ENCODE measurements around the gene TFPI.
A peak's percentile ranks its signal among the peaks of the same experiment; 100 is the strongest.

The TFPI gene

DNA sequence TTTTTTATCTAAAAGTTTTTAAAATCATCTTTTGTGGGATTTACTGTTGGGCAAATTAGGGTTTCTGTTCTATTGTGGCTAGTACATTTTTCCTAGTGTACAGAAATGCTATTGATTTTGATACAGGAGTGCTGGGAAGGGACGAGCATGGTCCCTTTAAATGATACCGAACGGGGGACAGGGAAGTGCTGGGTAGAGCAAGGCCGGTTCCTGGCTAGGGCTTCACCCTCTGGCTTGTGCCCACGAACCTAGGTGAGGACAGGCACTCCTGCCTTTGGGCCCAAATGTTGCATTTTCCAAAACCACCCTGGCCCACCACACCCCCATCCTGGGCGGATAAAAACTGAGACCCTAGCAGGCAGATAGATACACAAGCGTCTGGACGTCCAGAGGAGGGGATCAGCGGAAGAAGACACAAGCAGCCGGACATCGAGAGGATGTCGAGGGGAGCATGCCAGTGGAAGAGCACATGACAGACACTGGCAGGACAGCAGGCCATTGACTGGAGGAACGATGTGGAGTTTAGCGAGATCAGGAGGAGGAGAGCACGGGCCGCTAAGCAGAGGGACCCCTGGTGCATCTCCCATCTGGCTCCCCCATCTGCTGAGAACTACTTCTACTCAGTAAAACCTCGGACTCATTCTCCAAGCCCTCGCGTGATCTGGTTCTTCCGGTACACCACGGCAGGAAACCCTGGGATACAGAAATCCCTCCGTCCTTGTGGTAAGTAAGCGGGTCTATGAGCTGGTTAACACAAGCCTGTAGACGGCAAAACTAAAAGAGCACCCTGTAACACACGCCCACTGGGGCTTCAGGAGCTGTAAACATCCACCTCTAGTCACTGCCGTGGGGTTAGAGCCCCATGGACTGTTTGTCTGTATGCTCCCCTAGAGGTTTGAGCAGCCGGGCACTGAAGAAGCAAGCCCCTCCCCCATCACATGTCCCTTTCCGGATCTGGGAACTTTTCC, 92.7 kb downstream of the TFPI start:
- DNase-seq (ENCODE audit: low spot score), result no peak

DNA sequence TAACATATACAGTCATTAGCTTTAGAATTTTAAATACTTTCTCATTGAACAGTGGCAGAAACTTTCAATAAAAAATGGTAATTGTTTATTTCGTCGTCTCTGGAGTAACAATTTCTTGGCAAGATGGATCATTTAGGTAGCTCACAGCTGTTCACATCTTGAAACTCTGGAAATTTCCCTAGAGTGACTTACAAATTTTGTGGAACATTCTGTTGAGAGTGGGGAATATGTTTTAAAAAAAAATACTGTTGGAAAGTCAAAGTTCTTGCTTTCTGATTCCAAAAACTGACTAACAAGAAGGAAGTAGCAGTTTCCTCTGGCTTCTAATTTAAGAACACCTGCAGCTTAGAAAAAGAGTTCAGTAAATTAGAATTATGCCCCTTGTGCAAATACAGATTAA, 95.0 kb downstream of the TFPI start:
- DNase-seq (ENCODE audit: low spot score), result no peak

DNA sequence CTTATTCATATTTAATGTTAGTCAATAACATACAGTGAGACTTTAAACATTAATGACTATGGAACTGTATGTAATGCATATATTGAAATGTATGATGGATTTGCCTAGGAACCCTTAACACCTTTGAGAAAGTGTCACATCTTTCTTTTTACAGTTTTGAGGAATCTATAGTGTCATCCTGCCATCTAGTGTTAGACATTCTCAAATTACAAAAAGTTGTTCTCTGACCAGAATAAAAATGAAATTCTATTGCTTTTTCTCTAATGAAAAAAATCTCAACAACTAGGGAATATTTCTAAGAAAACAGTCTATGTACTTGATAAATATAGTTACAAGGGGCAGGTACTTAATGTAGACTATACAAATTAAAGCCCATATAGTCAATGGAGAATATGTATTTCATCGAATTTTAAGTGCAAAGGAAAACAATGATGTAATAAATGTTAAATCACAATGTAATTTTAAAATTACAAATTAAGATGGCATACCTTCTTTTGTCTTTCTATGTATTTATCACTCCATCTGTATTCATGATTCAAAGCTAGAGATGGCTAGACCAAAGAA, 101.1 kb downstream of the TFPI start:
- peak; percentile 35 for DNase-seq (ENCODE audit: low spot score)

DNA sequence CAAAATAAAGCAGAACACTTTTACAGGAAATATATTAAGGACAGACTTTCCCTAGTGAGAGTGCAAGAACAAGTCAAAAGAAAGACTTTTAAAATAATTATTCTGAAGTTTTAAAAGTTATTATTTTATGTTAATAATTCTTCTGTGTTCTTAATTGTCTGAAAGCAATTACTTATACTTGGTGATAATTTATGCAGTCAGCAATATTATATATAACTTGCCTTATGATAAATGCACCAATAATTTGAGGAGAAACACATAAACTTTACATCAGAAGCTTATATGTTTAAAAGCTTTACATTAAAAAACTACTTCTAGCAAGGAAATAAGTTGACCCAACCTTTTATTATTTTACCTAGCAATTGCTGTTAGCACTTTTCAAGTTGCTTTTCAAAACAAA, 102.7 kb downstream of the TFPI start:
- DNase-seq (ENCODE audit: low spot score), result no peak

DNA sequence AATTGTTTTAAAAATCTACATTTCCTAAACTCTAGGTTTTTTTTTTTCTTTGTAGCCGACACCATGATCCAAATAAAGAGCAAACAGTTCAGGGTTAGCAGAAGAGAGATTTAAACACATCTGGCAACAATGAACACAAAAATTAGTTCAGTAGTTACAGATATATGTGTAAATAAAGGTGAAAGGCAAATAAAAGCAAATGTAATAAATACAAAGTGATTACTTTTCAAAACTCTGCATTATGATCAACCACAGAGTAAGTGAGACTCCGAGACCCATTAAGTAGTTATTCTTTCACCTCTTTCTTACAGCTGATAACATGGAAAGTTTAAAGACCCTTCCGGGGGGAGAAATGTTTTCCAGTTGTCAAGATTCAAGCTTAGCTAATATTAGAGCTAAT, 106.9 kb downstream of the TFPI start:
- DNase-seq (ENCODE audit: low spot score), result no peak

GRCh38 chr2:187446711-187447110, 107.5 kb downstream of the TFPI start:
- no peak for DNase-seq (ENCODE audit: low spot score)

DNA sequence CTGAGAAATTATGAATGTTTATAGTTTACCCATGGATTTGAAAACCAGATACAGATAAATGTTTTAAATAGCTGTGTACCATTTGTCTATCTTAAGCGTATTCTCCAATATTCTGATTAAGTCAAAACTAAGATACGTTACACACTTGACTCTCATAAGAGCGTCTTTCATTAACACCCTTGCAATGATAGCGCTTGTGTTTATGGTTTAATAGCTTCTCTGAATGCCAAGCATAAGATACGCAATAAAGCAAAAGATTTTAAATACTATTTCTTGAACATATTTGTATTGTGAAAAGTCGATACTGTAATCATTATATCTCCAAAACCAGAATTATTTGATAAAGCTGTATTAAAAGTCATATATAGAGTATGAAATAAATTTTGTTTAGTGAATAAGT, 109.2 kb downstream of the TFPI start:
- no peak for DNase-seq (ENCODE audit: low spot score)

- no peak for DNase-seq (ENCODE audit: low spot score)
These were observed 111.5 kb downstream of the TFPI start for GRCh38 chr2:187442778-187443177.

- DNase-seq (ENCODE audit: low spot score), result no peak
These were observed 111.9 kb downstream of the TFPI start for GRCh38 chr2:187442378-187442777.

- DNase-seq (ENCODE audit: low spot score), result no peak
These were observed 114.0 kb downstream of the TFPI start for GRCh38 chr2:187440101-187440675.

- DNase-seq (ENCODE audit: low spot score), result no peak
These were observed 115.8 kb downstream of the TFPI start for GRCh38 chr2:187438455-187438854.

- no peak for DNase-seq (ENCODE audit: low spot score)
These were observed 118.5 kb downstream of the TFPI start for GRCh38 chr2:187435756-187436155.

DNA sequence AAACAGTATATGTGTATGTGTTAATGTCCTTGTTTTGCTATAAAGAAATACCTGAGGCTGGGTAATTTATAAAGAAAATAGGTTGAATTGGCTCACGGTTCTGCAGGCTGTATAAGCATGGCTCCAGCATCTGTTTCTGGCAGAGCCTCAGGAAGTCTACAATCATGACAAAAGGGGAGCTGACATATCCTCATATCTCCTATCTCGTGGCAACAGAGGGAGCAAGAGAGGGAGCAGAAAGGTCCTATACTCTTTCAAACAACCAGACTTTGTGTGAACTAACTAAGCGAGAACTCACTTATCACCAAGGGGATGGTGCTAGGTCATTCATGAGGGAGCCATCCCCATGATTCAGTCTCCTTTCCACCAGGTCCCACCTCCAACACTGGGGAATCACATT, 119.2 kb downstream of the TFPI start:
- DNase-seq (ENCODE audit: low spot score), result no peak

- DNase-seq (ENCODE audit: low spot score), result peak; percentile 7
These were observed 119.9 kb downstream of the TFPI start for GRCh38 chr2:187434342-187434785.

DNA sequence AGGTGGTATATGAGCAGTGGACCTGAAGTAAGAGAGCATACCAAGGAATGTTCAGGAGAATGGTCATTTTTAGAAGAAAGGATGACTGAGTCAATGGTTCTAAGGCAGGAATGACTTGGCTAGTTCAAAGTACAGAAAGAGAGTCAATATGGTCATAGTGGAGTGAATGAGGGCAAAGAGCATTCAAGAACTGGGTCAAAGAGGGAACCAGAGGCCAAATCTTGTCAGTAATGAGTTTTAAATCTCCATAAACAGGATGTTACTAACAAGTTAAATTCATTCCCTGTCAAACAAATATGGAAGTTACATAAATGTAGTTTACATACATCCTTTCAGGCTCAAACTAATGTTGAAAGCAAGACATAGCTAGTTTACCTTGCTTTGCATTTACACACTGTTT, 122.3 kb downstream of the TFPI start:
- no peak for DNase-seq (ENCODE audit: low spot score)

GRCh38 chr2:187429989-187430388, 124.2 kb downstream of the TFPI start:
- DNase-seq (ENCODE audit: low spot score), result peak; percentile 53

DNA sequence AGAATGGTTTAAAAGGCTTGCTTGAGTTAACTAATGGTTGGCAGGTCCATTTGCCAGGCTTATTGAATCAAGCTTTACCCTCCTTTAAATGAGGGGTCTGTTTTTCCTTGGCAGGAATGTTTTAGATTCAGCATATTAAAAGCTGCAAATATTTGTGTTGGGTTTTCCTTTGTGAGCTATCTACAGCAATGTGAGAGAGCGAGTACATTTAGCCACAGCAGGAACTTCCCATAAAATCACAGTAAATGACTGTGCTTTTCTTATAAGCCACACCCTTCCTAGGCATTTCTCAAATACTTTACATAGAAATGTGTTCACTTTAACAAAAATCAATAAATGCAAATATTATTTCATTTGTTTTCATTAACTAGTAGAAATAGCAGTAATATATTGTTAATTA, 130.1 kb downstream of the TFPI start:
- DNase-seq (ENCODE audit: low spot score), result peak; percentile 7

- DNase-seq (ENCODE audit: low spot score), result peak; percentile 14
These were observed 132.0 kb downstream of the TFPI start for GRCh38 chr2:187422282-187422681.

- no peak for DNase-seq (ENCODE audit: low spot score)
These were observed 132.7 kb downstream of the TFPI start for GRCh38 chr2:187421519-187421918.

- no peak for DNase-seq (ENCODE audit: low spot score)
These were observed 134.4 kb downstream of the TFPI start for GRCh38 chr2:187419808-187420207.

DNA sequence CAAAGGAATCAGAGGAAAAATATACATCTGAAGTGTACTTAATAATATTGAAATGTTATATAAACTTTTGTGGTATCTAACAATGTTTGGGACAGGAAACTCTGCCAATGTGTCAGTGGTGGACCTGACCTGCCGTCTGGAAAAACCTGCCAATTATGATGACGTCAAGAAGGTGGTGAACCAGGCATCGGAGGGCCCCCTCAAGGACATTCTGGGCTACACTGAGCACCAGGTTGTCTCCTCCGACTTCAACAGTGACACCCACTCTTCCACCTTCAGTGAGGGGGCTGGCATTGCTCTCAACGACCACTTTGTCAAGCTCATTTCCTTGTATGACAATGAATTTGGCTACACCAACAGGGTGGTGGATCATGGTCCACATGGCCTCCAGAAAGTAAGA, 138.8 kb downstream of the TFPI start:
- no peak for DNase-seq (ENCODE audit: low spot score)

All from GM03348 (cell line).